H1 (cell line): ENCODE measurements around the gene MCC. TPM values are rescaled to one million over a fixed set of nuclear protein-coding genes. Genes with fewer than 3 reads are reported as not detected.

ENCODE experiments used
- HDAC6 ChIP-seq: IDR thresholded peaks from one replicate; pipeline ENCODE4 v1.7.1; 2012; ENCODE audit warnings: low read depth, mild to moderate bottlenecking, inconsistent platforms, low read length, moderate library complexity
- NRF1 ChIP-seq: IDR thresholded peaks from 2 replicates; pipeline ENCODE4 v1.6.1; 2011; ENCODE audit warnings: mild to moderate bottlenecking, low read depth, low read length, improper control_type of control experiment
- SIN3A ChIP-seq, 2 experiments: IDR thresholded peaks in 1 of 2; conservative IDR thresholded peaks in 1 of 2; 2 replicates each; pipeline ENCODE4 v1.6.1; 2011 to 2012; ENCODE audit warnings: low read length in 2 of 2, improper control_type of control experiment in 1 of 2, low read depth in 1 of 2, mild to moderate bottlenecking in 1 of 2
- TAF1 ChIP-seq: IDR thresholded peaks from 2 replicates; pipeline ENCODE4 v1.6.1; 2011; ENCODE audit warnings: mild to moderate bottlenecking, low read depth, low read length
- TCF12 ChIP-seq: IDR thresholded peaks from 2 replicates; pipeline ENCODE4 v1.6.1; 2011; ENCODE audit warnings: low read depth, mild to moderate bottlenecking, low read length
- polyA plus RNA-seq, 7 experiments: library from polyadenylated mRNA; depleted of rRNA in 3 of 7; stranded (reverse) in 5 of 7; unstranded in 2 of 7; fragments of >200 nt in 5 of 7; fragments of 200-250 nt in 2 of 7; gene quantifications; 1 replicate in 5 of 7; 2 replicates in 1 of 7; 4 replicates in 1 of 7; pipeline versions ENCODE4 v1.2.1 to v1.2.3, GENCODE V29; 2011 to 2013; ENCODE audit warnings: missing spikeins in 2 of 7, mixed read lengths in 2 of 7
- total RNA-seq: library from RNA; stranded (reverse); fragmentation: NEBNext Ultra II Directional; extraction: Animal tissue kit (Norgen Biotek cat#: 25700); gene quantifications from 2 replicates; pipeline ENCODE4 v1.2.1, GENCODE V29; 2021
- TF ChIP-seq, protein P1 (sequence below): fragments of 300-600 bp; sonication (generic); IDR thresholded peaks from 2 replicates; pipeline ENCODE4 v1.7.1; 2012; ENCODE audit warnings: low read length, moderate library complexity, mild to moderate bottlenecking, inconsistent platforms; ENCODE audit not compliant: insufficient replicate concordance

The MCC gene
- total and polyA plus RNA-seq, 2 of the 8 experiments (the other 6 are each of a cell fraction or from before 2014, with no cell fraction given), result 2.6 to 18.3 TPM

DNA sequence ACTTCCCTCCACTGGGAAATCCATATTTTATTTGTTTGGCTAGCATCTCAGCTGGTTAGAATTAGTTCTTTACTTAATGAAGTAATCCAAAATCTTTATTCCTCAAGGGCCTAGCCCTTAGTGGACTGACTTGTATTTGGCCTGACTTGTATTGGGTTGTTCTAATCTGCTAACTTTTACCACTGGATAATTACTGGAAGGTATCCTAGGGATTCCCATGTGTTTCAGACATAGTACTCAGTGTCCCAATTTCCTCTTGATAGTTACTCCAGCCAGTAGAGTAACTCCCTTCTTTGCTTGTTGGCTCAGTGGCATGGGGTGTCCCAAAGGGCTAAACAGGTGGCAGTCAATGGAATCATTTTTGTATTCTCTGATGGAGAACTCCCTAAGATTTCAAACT is 355.7 kb downstream of the MCC start (continued):
- TF ChIP-seq, protein P1, sequence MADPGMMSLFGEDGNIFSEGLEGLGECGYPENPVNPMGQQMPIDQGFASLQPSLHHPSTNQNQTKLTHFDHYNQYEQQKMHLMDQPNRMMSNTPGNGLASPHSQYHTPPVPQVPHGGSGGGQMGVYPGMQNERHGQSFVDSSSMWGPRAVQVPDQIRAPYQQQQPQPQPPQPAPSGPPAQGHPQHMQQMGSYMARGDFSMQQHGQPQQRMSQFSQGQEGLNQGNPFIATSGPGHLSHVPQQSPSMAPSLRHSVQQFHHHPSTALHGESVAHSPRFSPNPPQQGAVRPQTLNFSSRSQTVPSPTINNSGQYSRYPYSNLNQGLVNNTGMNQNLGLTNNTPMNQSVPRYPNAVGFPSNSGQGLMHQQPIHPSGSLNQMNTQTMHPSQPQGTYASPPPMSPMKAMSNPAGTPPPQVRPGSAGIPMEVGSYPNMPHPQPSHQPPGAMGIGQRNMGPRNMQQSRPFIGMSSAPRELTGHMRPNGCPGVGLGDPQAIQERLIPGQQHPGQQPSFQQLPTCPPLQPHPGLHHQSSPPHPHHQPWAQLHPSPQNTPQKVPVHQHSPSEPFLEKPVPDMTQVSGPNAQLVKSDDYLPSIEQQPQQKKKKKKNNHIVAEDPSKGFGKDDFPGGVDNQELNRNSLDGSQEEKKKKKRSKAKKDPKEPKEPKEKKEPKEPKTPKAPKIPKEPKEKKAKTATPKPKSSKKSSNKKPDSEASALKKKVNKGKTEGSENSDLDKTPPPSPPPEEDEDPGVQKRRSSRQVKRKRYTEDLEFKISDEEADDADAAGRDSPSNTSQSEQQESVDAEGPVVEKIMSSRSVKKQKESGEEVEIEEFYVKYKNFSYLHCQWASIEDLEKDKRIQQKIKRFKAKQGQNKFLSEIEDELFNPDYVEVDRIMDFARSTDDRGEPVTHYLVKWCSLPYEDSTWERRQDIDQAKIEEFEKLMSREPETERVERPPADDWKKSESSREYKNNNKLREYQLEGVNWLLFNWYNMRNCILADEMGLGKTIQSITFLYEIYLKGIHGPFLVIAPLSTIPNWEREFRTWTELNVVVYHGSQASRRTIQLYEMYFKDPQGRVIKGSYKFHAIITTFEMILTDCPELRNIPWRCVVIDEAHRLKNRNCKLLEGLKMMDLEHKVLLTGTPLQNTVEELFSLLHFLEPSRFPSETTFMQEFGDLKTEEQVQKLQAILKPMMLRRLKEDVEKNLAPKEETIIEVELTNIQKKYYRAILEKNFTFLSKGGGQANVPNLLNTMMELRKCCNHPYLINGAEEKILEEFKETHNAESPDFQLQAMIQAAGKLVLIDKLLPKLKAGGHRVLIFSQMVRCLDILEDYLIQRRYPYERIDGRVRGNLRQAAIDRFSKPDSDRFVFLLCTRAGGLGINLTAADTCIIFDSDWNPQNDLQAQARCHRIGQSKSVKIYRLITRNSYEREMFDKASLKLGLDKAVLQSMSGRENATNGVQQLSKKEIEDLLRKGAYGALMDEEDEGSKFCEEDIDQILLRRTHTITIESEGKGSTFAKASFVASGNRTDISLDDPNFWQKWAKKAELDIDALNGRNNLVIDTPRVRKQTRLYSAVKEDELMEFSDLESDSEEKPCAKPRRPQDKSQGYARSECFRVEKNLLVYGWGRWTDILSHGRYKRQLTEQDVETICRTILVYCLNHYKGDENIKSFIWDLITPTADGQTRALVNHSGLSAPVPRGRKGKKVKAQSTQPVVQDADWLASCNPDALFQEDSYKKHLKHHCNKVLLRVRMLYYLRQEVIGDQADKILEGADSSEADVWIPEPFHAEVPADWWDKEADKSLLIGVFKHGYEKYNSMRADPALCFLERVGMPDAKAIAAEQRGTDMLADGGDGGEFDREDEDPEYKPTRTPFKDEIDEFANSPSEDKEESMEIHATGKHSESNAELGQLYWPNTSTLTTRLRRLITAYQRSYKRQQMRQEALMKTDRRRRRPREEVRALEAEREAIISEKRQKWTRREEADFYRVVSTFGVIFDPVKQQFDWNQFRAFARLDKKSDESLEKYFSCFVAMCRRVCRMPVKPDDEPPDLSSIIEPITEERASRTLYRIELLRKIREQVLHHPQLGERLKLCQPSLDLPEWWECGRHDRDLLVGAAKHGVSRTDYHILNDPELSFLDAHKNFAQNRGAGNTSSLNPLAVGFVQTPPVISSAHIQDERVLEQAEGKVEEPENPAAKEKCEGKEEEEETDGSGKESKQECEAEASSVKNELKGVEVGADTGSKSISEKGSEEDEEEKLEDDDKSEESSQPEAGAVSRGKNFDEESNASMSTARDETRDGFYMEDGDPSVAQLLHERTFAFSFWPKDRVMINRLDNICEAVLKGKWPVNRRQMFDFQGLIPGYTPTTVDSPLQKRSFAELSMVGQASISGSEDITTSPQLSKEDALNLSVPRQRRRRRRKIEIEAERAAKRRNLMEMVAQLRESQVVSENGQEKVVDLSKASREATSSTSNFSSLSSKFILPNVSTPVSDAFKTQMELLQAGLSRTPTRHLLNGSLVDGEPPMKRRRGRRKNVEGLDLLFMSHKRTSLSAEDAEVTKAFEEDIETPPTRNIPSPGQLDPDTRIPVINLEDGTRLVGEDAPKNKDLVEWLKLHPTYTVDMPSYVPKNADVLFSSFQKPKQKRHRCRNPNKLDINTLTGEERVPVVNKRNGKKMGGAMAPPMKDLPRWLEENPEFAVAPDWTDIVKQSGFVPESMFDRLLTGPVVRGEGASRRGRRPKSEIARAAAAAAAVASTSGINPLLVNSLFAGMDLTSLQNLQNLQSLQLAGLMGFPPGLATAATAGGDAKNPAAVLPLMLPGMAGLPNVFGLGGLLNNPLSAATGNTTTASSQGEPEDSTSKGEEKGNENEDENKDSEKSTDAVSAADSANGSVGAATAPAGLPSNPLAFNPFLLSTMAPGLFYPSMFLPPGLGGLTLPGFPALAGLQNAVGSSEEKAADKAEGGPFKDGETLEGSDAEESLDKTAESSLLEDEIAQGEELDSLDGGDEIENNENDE, result no peak
- TF ChIP-seq TAF1, result no peak
- TF ChIP-seq NRF1, result no peak
- no peak for TF ChIP-seq SIN3A (conservative IDR thresholded peaks at IDR 0.05 in 1 of 2, IDR thresholded peaks at IDR 0.05 in 1 of 2; ENCODE audit: low read depth in 1 of 2, low read length in 2 of 2)
- no peak for TF ChIP-seq HDAC6
- no peak for TF ChIP-seq TCF12
